MM.1S (cell line): Measurements from ENCODE around the gene OGFOD3.
"Not testable (repeated sequence)": the region's sequence is repeated elsewhere in the genome, so short reads cannot be mapped to it uniquely, and the experiment has no call there.

ENCODE experiments used
- DNase-seq: peaks from one replicate; pipeline ENCODE4 v3.0.0-alpha.2; 2015
- H2AFZ ChIP-seq: fragments of 300-600 bp; sonication (generic); 2 replicates; pipeline ENCODE4 v1.6.0; 2016; ENCODE audit warnings: antibody characterized with exemption, low read length
- H3F3A ChIP-seq: fragments of 300-600 bp; sonication (generic); 2 replicates; pipeline ENCODE4 v1.6.1; 2016; ENCODE audit warnings: mild to moderate bottlenecking, antibody characterized with exemption, low read length, moderate library complexity, mixed read lengths; ENCODE audit not compliant: insufficient read depth
- H3K27ac ChIP-seq: fragments of 300-600 bp; sonication (generic); 2 replicates; pipeline ENCODE4 v1.5.1; 2016; ENCODE audit warnings: mild to moderate bottlenecking, low read length
- H3K27me3 ChIP-seq: fragments of 300-600 bp; sonication (generic); replicated peaks from 2 replicates; pipeline ENCODE4 v1.6.0; 2016; ENCODE audit warnings: low read length; ENCODE audit not compliant: insufficient read depth
- H3K36me3 ChIP-seq: fragments of 300-600 bp; sonication (generic); replicated peaks from 2 replicates; pipeline ENCODE4 v1.6.1; 2016; ENCODE audit warnings: mild to moderate bottlenecking, low read length, mixed read lengths; ENCODE audit not compliant: insufficient read depth
- H3K4me1 ChIP-seq: fragments of 300-600 bp; sonication (generic); 2 replicates; pipeline ENCODE4 v1.6.1; 2016; ENCODE audit warnings: low read length, mixed read lengths
- H3K4me2 ChIP-seq: fragments of 300-600 bp; sonication (generic); 2 replicates; pipeline ENCODE4 v1.6.0; 2016; ENCODE audit warnings: low read depth, low read length
- H3K4me3 ChIP-seq: fragments of 300-600 bp; sonication (generic); 2 replicates; pipeline ENCODE4 v1.5.1; 2016; ENCODE audit warnings: low read length, mixed read lengths
- H3K79me2 ChIP-seq: fragments of 300-600 bp; sonication (generic); 2 replicates; pipeline ENCODE4 v1.6.1; 2016; ENCODE audit warnings: mixed run types, low read length, mixed read lengths
- H3K9ac ChIP-seq: fragments of 300-600 bp; sonication (generic); 2 replicates; pipeline ENCODE4 v1.6.1; 2016; ENCODE audit warnings: low read length, mixed read lengths
- H3K9me2 ChIP-seq: fragments of 300-600 bp; sonication (generic); replicated peaks from 2 replicates; pipeline ENCODE4 v1.6.1; 2016; ENCODE audit warnings: mild to moderate bottlenecking, low read length, mixed read lengths; ENCODE audit not compliant: insufficient read depth
- H3K9me3 ChIP-seq: fragments of 300-600 bp; sonication (generic); replicated peaks from 2 replicates; pipeline ENCODE4 v1.6.1; 2016; ENCODE audit warnings: mild to moderate bottlenecking, low read length, mixed read lengths; ENCODE audit not compliant: insufficient read depth
- H4K20me1 ChIP-seq: fragments of 300-600 bp; sonication (generic); 2 replicates; pipeline ENCODE4 v1.6.1; 2016; ENCODE audit warnings: mild to moderate bottlenecking, low read length, moderate library complexity, mixed read lengths; ENCODE audit not compliant: insufficient read depth
- CTCF ChIP-seq: fragments of 300-600 bp; sonication (generic); IDR thresholded peaks from 2 replicates; pipeline ENCODE4 v1.5.1; 2016; ENCODE audit warnings: antibody characterized with exemption, low read length, mixed read lengths
- EZH2 ChIP-seq: fragments of 300-600 bp; sonication (generic); optimal IDR thresholded peaks from 2 replicates; pipeline ENCODE3; 2017; ENCODE audit warnings: low read depth, mild to moderate bottlenecking, antibody characterized with exemption, low read length, mixed read lengths
- EZH2phosphoT487 ChIP-seq: fragments of 300-600 bp; sonication (generic); IDR thresholded peaks from 2 replicates; pipeline ENCODE4 v1.6.1; 2018; ENCODE audit warnings: antibody characterized with exemption, low read length

Gene OGFOD3

GRCh38 chr17:82415336-82415735, 3.0 kb downstream of the OGFOD3 start:
- no peaks in the 10 kb centered on the region for H3K36me3 ChIP-seq

DNA sequence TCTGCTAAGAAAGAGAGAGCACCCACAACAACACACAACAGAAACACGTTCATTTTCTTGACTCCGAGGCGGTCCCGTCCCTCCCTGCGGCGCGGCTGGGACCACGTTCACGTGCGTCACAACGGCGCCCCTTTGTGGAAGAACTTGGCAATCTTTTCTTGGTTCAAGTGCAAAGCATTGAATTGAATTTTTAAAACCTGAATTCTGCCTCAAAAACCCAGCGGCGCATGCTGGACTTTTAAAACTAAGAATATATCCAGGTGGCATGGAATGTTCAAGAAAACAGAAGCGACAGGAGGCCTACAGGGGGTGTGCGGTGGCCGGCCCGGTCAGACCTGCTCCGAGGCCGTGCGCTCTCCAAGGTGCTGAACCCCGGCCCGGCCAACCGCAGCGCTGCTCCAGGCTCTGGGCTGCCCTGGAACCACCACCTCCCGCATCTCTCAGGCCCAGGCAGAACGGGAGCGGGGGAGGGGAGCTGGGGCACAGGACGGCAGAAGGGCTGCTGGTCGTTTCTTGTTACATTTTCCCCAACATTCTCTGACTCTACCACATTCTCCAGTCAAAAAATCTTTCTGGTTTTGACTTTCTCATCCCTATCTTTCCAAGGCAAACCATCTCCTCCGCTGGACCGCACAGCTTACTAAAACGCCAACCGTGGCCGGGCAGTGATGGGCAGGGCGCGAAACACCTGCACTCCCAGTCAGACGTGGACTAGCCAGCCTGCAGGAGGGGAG, 3.7 kb downstream of the OGFOD3 start:
- Histone ChIP-seq H2AFZ (no peak overlapping the region), H3F3A (peaks cover 11% of the 10 kb centered on the region)

More at GRCh38 chr17:82415336-82415735, 3.0 kb downstream of the OGFOD3 start:
- H2AFZ ChIP-seq: no peak overlapping the region
- no peak overlapping the region for H3K4me3 ChIP-seq
- H3K27me3 ChIP-seq: no peaks in the 10 kb centered on the region
- H3K9ac ChIP-seq: no peak overlapping the region
- TF ChIP-seq EZH2 (no peak), EZH2phosphoT487 (no peak), CTCF (no peak)
- no peak overlapping the region for H3K4me2 ChIP-seq
- no peaks in the 10 kb centered on the region; the same call in 1 of the 2 replicates for H3K4me1 ChIP-seq
- no peak for DNase-seq
- no peaks in the 10 kb centered on the region for H3K9me2 ChIP-seq
- H3F3A ChIP-seq: peaks cover 13% of the 10 kb centered on the region
- H3K9me3 ChIP-seq: no peaks in the 10 kb centered on the region
- no peaks in the 10 kb centered on the region; the same call in 1 of the 2 replicates for H4K20me1 ChIP-seq
- no peak overlapping the region for H3K27ac ChIP-seq
- peaks cover 60% of the 10 kb centered on the region for H3K79me2 ChIP-seq

GRCh38 chr17:82412535-82413520, 5.6 kb downstream of the OGFOD3 start:
- no peaks in the 10 kb centered on the region for H3K9me2 ChIP-seq
- no peak overlapping the region for H3K27ac ChIP-seq
- no peaks in the 10 kb centered on the region for H3F3A ChIP-seq
- no peak for DNase-seq
- no peak for TF ChIP-seq EZH2phosphoT487
- TF ChIP-seq EZH2: no peak
- no peak for TF ChIP-seq CTCF
- no peak overlapping the region for H2AFZ ChIP-seq
- no peaks in the 10 kb centered on the region for H3K36me3 ChIP-seq
- H3K79me2 ChIP-seq: peaks cover 54% of the 10 kb centered on the region
- no peak overlapping the region for H3K4me3 ChIP-seq
- no peak overlapping the region for H3K9ac ChIP-seq
- no peak overlapping the region for H3K4me2 ChIP-seq
- H4K20me1 ChIP-seq: no peaks in the 10 kb centered on the region; the same call in 1 of the 2 replicates
- H3K9me3 ChIP-seq: no peaks in the 10 kb centered on the region
- no peaks in the 10 kb centered on the region for H3K4me1 ChIP-seq
- no peaks in the 10 kb centered on the region for H3K27me3 ChIP-seq

More for the DNA sequence above, 3.7 kb downstream of the OGFOD3 start:
- Histone ChIP-seq H3K9ac (no peak overlapping the region), H3K9me2 (no peaks in the 10 kb centered on the region), H3K4me1 (no peaks in the 10 kb centered on the region; the same call in 1 of the 2 replicates), H3K4me3 (no peak overlapping the region), H3K79me2 (peaks cover 60% of the 10 kb centered on the region), H3K27me3 (no peaks in the 10 kb centered on the region), H3K9me3 (no peaks in the 10 kb centered on the region), H4K20me1 (no peaks in the 10 kb centered on the region; the same call in 1 of the 2 replicates), H3K36me3 (no peaks in the 10 kb centered on the region), H3K4me2 (peak overlapping the region; percentile 0; the same call in 1 of the 2 replicates), H3K27ac (no peak overlapping the region)
- peak; percentile 65 for TF ChIP-seq CTCF
- no peak for TF ChIP-seq EZH2
- peak; percentile 62 for DNase-seq

- not testable (repeated sequence) for H3K27me3 ChIP-seq
Measured at GRCh38 chr17:82412081-82412480, 6.3 kb downstream of the OGFOD3 start.

More at GRCh38 chr17:82412081-82412480, 6.3 kb downstream of the OGFOD3 start:
- H3K9me2 ChIP-seq, H3F3A ChIP-seq, H3K9me3 ChIP-seq, H3K36me3 ChIP-seq, H3K4me3 ChIP-seq, H3K4me2 ChIP-seq, H2AFZ ChIP-seq, H3K4me1 ChIP-seq, H3K9ac ChIP-seq, H3K27ac ChIP-seq, H4K20me1 ChIP-seq, DNase-seq: not testable (repeated sequence)
- H3K79me2 ChIP-seq: peaks cover 50% of the 10 kb centered on the region
